ENCODE data around the gene LGALS1. TPM values are rescaled to one million over a fixed set of nuclear protein-coding genes. Genes with fewer than 3 reads are reported as not detected.
A peak's percentile ranks its signal among the peaks of the same experiment; 100 is the strongest.
"Not testable (repeated sequence)": the region's sequence is repeated elsewhere in the genome, so short reads cannot be mapped to it uniquely, and the experiment has no call there.

Gene LGALS1
- total RNA-seq, 2 experiments from 2014 or later = 1,082 to 1,187 TPM

- no peaks in the 10 kb centered on the region for H3K27me3 Mint-ChIP-seq
- ATAC-seq (ENCODE audit: low read depth) (no peak), DNase-seq (no peak)
- peaks cover 41% of the 10 kb centered on the region for H3K4me1 Mint-ChIP-seq
- POLR2A ChIA-PET = interaction anchor here (0.7 to 5.8 kb wide), 7 partner anchors 8 to 36 kb away, joined by 3 to 51 read pairs (median 16); partner anchors contain the start of genes GGA1, LGALS1 and PDXP
- H3K9me3 Mint-ChIP-seq = no peaks in the 10 kb centered on the region
- peaks cover 18% of the 10 kb centered on the region for H3K36me3 Mint-ChIP-seq
- H3K27ac Mint-ChIP-seq = peak overlapping the region; percentile 100
- peak overlapping the region; percentile 100 for H3K4me3 Mint-ChIP-seq
These were observed 33.9 kb upstream of the LGALS1 start for GRCh38 chr22:37641561-37641949.

GRCh38 chr22:37643225-37643847 lies 32.1 kb upstream of the LGALS1 start:
- no peaks in the 10 kb centered on the region for H3K9me3 Mint-ChIP-seq
- H3K27me3 Mint-ChIP-seq = no peaks in the 10 kb centered on the region
- H3K27ac Mint-ChIP-seq = peak overlapping the region; percentile 79
- ATAC-seq (ENCODE audit: low read depth) (peak; percentile 58), DNase-seq (peak; percentile 92)
- peaks cover 27% of the 10 kb centered on the region for H3K4me1 Mint-ChIP-seq
- H3K4me3 Mint-ChIP-seq = peak overlapping the region; percentile 66
- POLR2A ChIA-PET = interaction anchor here (0.7 to 3.9 kb wide), 16 partner anchors 9 to 43 kb away, joined by 3 to 38 read pairs (median 6); partner anchors contain the start of genes GGA1, LGALS1, NOL12 and PDXP
- peaks cover 20% of the 10 kb centered on the region for H3K36me3 Mint-ChIP-seq

- Mint-ChIP-seq H3K27me3 (no peaks in the 10 kb centered on the region), H3K9me3 (no peaks in the 10 kb centered on the region), H3K36me3 (peaks cover 27% of the 10 kb centered on the region), H3K4me3 (no peak overlapping the region), H3K27ac (no peak overlapping the region), H3K4me1 (peaks cover 14% of the 10 kb centered on the region)
- no peak for DNase-seq
- POLR2A ChIA-PET = interaction anchor here (0.7 to 3.0 kb wide), 4 partner anchors 9 to 20 kb away, joined by 3 to 11 read pairs (median 5); partner anchors contain the start of gene PDXP
- ATAC-seq (ENCODE audit: low read depth) = no peak
These were observed 28.1 kb upstream of the LGALS1 start for GRCh38 chr22:37647317-37647716.

GRCh38 chr22:37647928-37648327 lies 27.5 kb upstream of the LGALS1 start:
- peak overlapping the region; percentile 20 for H3K27ac Mint-ChIP-seq
- H3K36me3 Mint-ChIP-seq = peaks cover 29% of the 10 kb centered on the region
- no peak for ATAC-seq (ENCODE audit: low read depth)
- H3K4me1 Mint-ChIP-seq = peaks cover 10% of the 10 kb centered on the region
- no peak overlapping the region for H3K4me3 Mint-ChIP-seq
- DNase-seq = no peak
- H3K27me3 Mint-ChIP-seq = no peaks in the 10 kb centered on the region
- no peaks in the 10 kb centered on the region for H3K9me3 Mint-ChIP-seq
- POLR2A ChIA-PET = interaction anchor here (0.7 to 3.0 kb wide), 5 partner anchors 9 to 28 kb away, joined by 3 to 11 read pairs (median 5); partner anchors contain the start of gene PDXP

GRCh38 chr22:37650463-37651136 lies 24.8 kb upstream of the LGALS1 start:
- POLR2A ChIA-PET = interaction anchor here (0.5 to 1.5 kb wide), 4 partner anchors 17 to 213 kb away, joined by 3 to 6 read pairs (median 3); no protein-coding TSS in a partner anchor

GRCh38 chr22:37654563-37655251 lies 20.7 kb upstream of the LGALS1 start:
- no peaks in the 10 kb centered on the region for H3K9me3 Mint-ChIP-seq
- H3K27ac Mint-ChIP-seq = no peak overlapping the region
- H3K4me3 Mint-ChIP-seq = no peak overlapping the region
- no peaks in the 10 kb centered on the region for H3K27me3 Mint-ChIP-seq
- no peak for ATAC-seq (ENCODE audit: low read depth)
- POLR2A ChIA-PET = interaction anchor here (0.9 kb wide), 1 partner anchor 12 kb away, joined by 3 read pairs; no protein-coding TSS in a partner anchor
- H3K36me3 Mint-ChIP-seq = peaks cover 25% of the 10 kb centered on the region
- peaks cover 11% of the 10 kb centered on the region for H3K4me1 Mint-ChIP-seq
- no peak for DNase-seq

More at GRCh38 chr22:37650463-37651136, 24.8 kb upstream of the LGALS1 start:
- Mint-ChIP-seq H3K4me3 (no peak overlapping the region), H3K27me3 (no peaks in the 10 kb centered on the region), H3K4me1 (peaks cover 3% of the 10 kb centered on the region), H3K9me3 (no peaks in the 10 kb centered on the region), H3K36me3 (peaks cover 31% of the 10 kb centered on the region), H3K27ac (no peak overlapping the region)
- no peak for DNase-seq
- no peak for ATAC-seq (ENCODE audit: low read depth)

- peaks cover 25% of the 10 kb centered on the region for H3K36me3 Mint-ChIP-seq
- no peaks in the 10 kb centered on the region for H3K27me3 Mint-ChIP-seq
- ATAC-seq (ENCODE audit: low read depth) (no peak), DNase-seq (no peak)
- H3K4me1 Mint-ChIP-seq = peaks cover 16% of the 10 kb centered on the region
- POLR2A ChIA-PET = interaction anchor here (0.9 to 9.9 kb wide), 2 partner anchors 13 to 23 kb away, joined by 3 to 216 read pairs; partner anchors contain the start of genes LGALS1 and NOL12
- H3K9me3 Mint-ChIP-seq = no peaks in the 10 kb centered on the region
- H3K27ac Mint-ChIP-seq = no peak overlapping the region
- no peak overlapping the region for H3K4me3 Mint-ChIP-seq
These were observed 20.2 kb upstream of the LGALS1 start for GRCh38 chr22:37655252-37655563.

- not testable (repeated sequence) for H3K9me3 Mint-ChIP-seq; DNase-seq; ATAC-seq (ENCODE audit: low read depth); H3K4me3 Mint-ChIP-seq; H3K27me3 Mint-ChIP-seq
- H3K4me1 Mint-ChIP-seq = peaks cover 30% of the 10 kb centered on the region
- POLR2A ChIA-PET = interaction anchor here (0.9 to 9.9 kb wide), 7 partner anchors 9 to 100 kb away, joined by 3 to 216 read pairs (median 9); partner anchors contain the start of genes LGALS1, NOL12 and SH3BP1
- peak overlapping the region; percentile 59 for H3K27ac Mint-ChIP-seq
- peaks cover 22% of the 10 kb centered on the region for H3K36me3 Mint-ChIP-seq
These were observed 18.9 kb upstream of the LGALS1 start for GRCh38 chr22:37656583-37656982.

GRCh38 chr22:37657590-37658132 lies 17.8 kb upstream of the LGALS1 start:
- Mint-ChIP-seq H3K27ac (peak overlapping the region; percentile 95), H3K27me3 (no peaks in the 10 kb centered on the region), H3K9me3 (no peaks in the 10 kb centered on the region), H3K36me3 (peaks cover 17% of the 10 kb centered on the region), H3K4me3 (peak overlapping the region; percentile 95), H3K4me1 (peaks cover 34% of the 10 kb centered on the region)
- no peak for DNase-seq
- ATAC-seq (ENCODE audit: low read depth) = no peak
- POLR2A ChIA-PET = interaction anchor here (0.6 to 9.9 kb wide), 18 partner anchors 9 to 1453 kb away, joined by 3 to 216 read pairs (median 6); partner anchors contain the start of genes GCAT, GGA1, LGALS1 and NOL12

GRCh38 chr22:37658133-37659065 lies 17.0 kb upstream of the LGALS1 start, which contains the start of gene PDXP:
PDXP (plus strand) TSS chr22:37658723; CDS start chr22:37658783, 60 bp downstream.
- H3K27me3 Mint-ChIP-seq = no peaks in the 10 kb centered on the region
- ATAC-seq (ENCODE audit: low read depth) = peak; percentile 98
- H3K4me1 Mint-ChIP-seq = peaks cover 35% of the 10 kb centered on the region
- POLR2A ChIA-PET = interaction anchor here (0.6 to 9.9 kb wide), 17 partner anchors 9 to 1452 kb away, joined by 3 to 216 read pairs (median 8); partner anchors contain the start of genes GCAT, GGA1, LGALS1 and NOL12
- peak within 1 kb of the TSS; percentile 95 for H3K27ac Mint-ChIP-seq
- H3K36me3 Mint-ChIP-seq = peaks cover 11% of the 10 kb centered on the region
- peak; percentile 99 for DNase-seq
- peak within 1 kb of the TSS; percentile 95 for H3K4me3 Mint-ChIP-seq
- no peaks in the 10 kb centered on the region for H3K9me3 Mint-ChIP-seq

GRCh38 chr22:37659066-37659896 lies 16.2 kb upstream of the LGALS1 start:
- POLR2A ChIA-PET = interaction anchor here (0.6 to 9.9 kb wide), 11 partner anchors 11 to 994 kb away, joined by 3 to 216 read pairs (median 11); partner anchors contain the start of genes GGA1, LGALS1, NOL12 and SH3BP1
- no peak for DNase-seq
- Mint-ChIP-seq H3K27me3 (no peaks in the 10 kb centered on the region), H3K9me3 (no peaks in the 10 kb centered on the region), H3K36me3 (peaks cover 8% of the 10 kb centered on the region), H3K4me1 (peaks cover 37% of the 10 kb centered on the region), H3K4me3 (peak overlapping the region; percentile 91), H3K27ac (peak overlapping the region; percentile 74)
- no peak for ATAC-seq (ENCODE audit: low read depth)

All from activated naive CD8-positive, alpha-beta T cell treated with anti-CD3 and anti-CD28 coated beads, Interleukin-2, amount 10 ng/mL, durations not matched to agents 7 days and 5 days (primary cell).